ENCODE results near the gene SIL1. TPM values are rescaled to one million over a fixed set of nuclear protein-coding genes. Genes with fewer than 3 reads are reported as not detected.

The SIL1 gene
- total RNA-seq, 1 donor from 2014 or later, result 40.9 TPM

DNA sequence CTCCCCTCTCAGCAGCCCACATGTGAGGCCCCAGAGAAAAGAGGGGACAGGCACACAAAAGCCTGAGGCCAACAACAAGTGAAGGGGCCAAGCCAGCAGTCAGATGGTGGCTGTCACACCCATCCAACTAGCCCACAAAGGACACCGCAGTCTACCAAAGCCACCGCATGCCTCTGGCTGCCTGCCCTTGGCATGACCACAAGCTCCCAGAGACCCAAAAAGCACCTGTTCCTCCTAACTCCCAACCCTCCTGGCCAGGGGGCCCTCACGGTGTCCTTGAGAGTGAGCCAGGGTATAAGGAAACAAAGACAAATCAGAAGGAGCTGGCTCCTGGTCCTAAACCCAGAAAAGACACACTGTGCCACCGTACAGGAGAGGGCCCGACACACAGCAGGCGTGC, 245.2 kb downstream of the SIL1 start:
- Mint-ChIP-seq H3K4me1 (ENCODE audit: unreplicated experiment) (peaks cover 47% of the 10 kb centered on the region), H3K27me3 (no peaks in the 10 kb centered on the region), H3K4me3 (no peak overlapping the region), H3K36me3 (peaks cover 3% of the 10 kb centered on the region), H3K27ac (no peak overlapping the region), H3K9me3 (no peaks in the 10 kb centered on the region)
- no peak for DNase-seq (ENCODE audit: extremely low spot score, unreplicated experiment)
- TF ChIP-seq, protein P1, sequence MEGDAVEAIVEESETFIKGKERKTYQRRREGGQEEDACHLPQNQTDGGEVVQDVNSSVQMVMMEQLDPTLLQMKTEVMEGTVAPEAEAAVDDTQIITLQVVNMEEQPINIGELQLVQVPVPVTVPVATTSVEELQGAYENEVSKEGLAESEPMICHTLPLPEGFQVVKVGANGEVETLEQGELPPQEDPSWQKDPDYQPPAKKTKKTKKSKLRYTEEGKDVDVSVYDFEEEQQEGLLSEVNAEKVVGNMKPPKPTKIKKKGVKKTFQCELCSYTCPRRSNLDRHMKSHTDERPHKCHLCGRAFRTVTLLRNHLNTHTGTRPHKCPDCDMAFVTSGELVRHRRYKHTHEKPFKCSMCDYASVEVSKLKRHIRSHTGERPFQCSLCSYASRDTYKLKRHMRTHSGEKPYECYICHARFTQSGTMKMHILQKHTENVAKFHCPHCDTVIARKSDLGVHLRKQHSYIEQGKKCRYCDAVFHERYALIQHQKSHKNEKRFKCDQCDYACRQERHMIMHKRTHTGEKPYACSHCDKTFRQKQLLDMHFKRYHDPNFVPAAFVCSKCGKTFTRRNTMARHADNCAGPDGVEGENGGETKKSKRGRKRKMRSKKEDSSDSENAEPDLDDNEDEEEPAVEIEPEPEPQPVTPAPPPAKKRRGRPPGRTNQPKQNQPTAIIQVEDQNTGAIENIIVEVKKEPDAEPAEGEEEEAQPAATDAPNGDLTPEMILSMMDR (conservative IDR thresholded peaks at IDR 0.05), result no peak

DNA sequence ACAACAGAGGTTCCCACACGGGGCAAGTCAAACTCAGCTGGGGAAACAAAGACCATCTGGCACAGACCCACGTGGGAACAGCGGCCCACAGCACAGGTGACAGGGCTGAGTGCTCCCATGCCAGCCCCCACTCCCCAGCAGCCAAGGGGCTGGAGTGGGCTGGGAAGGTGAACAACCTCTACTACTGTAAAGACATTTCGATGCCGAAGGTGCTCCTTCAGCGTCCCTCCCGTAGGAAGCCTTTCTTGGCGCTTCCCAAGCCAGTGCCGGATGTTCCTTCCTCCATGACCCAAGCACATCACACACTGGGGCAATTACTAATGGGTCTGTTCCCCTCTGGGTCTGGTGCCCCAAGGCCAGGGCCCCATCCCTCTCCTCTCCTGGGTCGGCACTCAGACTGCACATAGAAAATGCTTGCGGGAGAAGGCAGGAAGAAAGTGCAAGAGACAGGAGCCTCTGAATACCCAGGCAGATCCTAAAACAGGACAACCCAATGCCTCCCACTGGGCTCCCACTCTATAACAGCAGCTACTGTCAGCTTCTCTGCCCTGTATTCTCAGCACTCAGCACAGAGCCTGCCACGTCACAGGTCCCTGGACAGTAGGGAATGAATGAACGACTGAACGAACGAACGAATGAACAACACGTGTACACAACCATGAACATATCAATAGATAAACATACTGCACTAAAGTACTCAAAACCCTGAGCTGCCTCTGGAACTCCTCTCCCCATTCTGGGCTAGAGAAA, 246.0 kb downstream of the SIL1 start:
- Mint-ChIP-seq H3K27ac (peak overlapping the region; percentile 50), H3K4me1 (ENCODE audit: unreplicated experiment) (peaks cover 52% of the 10 kb centered on the region), H3K27me3 (no peaks in the 10 kb centered on the region), H3K36me3 (peaks cover 3% of the 10 kb centered on the region), H3K9me3 (no peaks in the 10 kb centered on the region), H3K4me3 (no peak overlapping the region)
- DNase-seq (ENCODE audit: extremely low spot score, unreplicated experiment), result no peak
- TF ChIP-seq, protein P1 (conservative IDR thresholded peaks at IDR 0.05), result no peak

DNA sequence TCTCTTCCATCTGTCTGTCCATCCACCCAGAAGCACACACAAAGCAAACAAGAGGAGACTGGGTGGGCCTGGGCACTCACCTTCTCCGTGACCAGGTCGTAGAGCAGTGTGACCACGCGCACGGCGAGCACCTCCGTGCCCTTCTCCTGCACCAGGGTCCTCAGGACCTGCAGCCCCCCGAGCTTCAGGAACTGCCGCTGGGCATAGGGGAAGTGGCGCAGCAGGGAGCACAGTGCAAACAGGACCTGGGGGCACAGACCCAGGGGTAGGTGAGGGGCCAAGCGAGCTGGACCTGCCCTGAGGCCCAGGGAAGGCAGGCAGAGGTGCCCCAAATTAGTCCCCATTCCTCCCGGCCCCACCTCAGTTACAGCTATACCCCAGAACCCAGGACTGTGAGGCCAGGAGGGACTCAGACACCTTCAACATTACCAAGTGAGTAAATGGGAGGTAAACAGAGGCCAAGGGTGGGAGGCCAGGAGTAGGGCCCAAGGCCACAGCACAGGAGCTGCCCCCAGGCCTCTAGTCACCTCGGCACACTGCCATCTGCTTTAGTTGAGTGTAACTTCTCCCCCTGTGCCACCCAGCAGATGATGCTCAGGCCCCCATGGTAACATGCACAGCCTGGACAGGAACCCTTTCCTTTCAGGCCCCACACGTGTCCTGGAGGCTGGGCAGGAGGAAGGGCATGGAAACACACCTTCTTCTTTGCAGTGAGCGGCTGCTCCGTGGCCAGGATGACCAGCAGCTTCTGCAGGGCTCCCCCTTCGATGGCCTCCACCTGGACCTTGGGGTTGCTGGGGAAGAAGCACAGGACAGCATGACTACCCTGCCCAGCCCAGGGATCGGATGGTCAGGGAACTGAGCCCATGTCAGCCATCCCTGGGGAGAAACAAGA, 246.8 kb downstream of the SIL1 start:
- Mint-ChIP-seq H3K36me3 (peaks cover 3% of the 10 kb centered on the region), H3K27ac (no peak overlapping the region), H3K27me3 (no peaks in the 10 kb centered on the region), H3K4me1 (ENCODE audit: unreplicated experiment) (peaks cover 52% of the 10 kb centered on the region), H3K9me3 (no peaks in the 10 kb centered on the region), H3K4me3 (no peak overlapping the region)
- DNase-seq (ENCODE audit: extremely low spot score, unreplicated experiment), result no peak
- TF ChIP-seq, protein P1 (conservative IDR thresholded peaks at IDR 0.05), result no peak

DNA sequence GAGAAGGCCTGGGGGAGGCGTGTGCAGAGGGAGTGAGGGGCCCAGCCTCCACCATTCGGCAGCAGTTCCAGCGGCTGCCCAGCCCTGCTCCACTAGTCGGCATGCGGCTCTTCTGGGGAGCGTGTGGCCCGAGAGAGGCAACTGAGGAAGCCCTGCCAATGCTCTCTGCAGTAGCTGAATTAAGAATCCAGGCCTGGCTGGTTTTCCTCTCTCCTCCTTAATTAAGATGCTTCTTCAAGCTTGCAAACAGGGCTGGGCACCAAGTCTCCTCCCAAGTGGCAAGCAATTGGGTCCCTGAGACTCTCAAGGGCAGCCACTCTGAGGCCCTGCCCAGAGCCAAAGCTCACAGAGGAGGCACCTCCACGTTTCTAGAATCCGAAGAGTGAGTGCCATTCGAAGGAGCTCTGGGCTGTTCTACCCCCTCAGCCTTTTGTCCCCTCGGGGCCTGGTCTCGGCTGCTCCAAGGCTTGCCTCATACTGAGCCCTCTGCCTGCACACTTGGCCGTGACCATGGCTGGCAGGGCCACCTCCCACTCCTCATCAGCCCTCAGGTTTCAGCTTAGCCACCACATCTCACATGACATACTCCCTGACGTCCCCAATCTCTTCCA, 247.6 kb downstream of the SIL1 start:
- DNase-seq (ENCODE audit: extremely low spot score, unreplicated experiment), result no peak
- TF ChIP-seq, protein P1 (conservative IDR thresholded peaks at IDR 0.05), result no peak
- H3K4me1 Mint-ChIP-seq (ENCODE audit: unreplicated experiment), result peaks cover 51% of the 10 kb centered on the region
- peak overlapping the region; percentile 19 for H3K27ac Mint-ChIP-seq
- no peaks in the 10 kb centered on the region for H3K27me3 Mint-ChIP-seq
- H3K36me3 Mint-ChIP-seq, result peaks cover 3% of the 10 kb centered on the region
- H3K9me3 Mint-ChIP-seq, result no peaks in the 10 kb centered on the region
- H3K4me3 Mint-ChIP-seq, result no peak overlapping the region

DNA sequence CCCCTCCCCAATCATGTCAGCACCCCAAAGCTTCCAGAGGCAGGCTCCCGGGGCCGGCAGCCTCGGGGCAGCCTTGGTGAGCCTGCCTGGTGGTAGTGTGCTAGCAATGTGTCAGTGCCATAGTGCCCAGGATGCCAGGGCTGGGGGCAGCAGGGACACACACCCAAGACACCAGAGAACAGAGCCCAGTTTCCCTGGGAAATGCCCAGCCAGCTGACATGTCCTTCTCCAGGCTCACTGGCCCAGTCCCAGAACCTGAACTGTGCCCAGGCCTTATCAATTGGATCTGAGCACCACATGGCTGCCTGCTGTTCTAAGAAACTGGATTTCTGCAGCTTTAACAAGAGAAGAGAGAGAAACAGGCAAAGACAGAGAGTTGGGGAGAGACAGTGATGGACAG, 248.2 kb downstream of the SIL1 start:
- no peak for DNase-seq (ENCODE audit: extremely low spot score, unreplicated experiment)
- Mint-ChIP-seq H3K9me3 (no peaks in the 10 kb centered on the region), H3K27me3 (no peaks in the 10 kb centered on the region), H3K36me3 (peaks cover 3% of the 10 kb centered on the region), H3K4me3 (no peak overlapping the region), H3K4me1 (ENCODE audit: unreplicated experiment) (peaks cover 51% of the 10 kb centered on the region), H3K27ac (peak overlapping the region; percentile 19)
- TF ChIP-seq, protein P1 (conservative IDR thresholded peaks at IDR 0.05), result no peak

Measured in type B pancreatic cell (in vitro differentiated cells).